ENCODE data around the gene TDRD15. TPM values are rescaled to one million over a fixed set of nuclear protein-coding genes. Genes with fewer than 3 reads are reported as not detected.

TDRD15 gene
- total and polyA plus RNA-seq, 3 donors from 2014 or later: 4.1 to 11.3 (median 8.4) TPM

DNA sequence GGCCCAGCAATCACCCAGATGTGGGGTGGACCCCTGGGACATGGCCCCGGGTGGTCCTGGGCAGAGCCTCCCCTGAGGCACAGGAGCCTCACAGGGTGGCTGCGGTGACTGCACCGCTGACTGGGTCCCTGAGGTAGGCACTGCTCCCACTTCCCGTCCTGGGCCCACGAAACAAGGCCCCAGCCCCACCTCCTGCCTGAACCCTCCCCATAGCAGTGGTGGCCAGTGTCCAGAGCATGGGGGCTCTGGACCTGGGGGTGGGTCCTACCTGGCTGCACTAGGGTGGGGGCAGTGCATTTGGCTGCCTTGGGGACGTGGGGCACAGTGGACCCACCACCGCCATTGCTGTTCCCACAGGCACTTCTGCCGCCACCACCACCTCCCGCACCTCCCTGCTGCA is 39.4 kb downstream of the TDRD15 start:
- Histone ChIP-seq H3K9me3 (no peaks in the 10 kb centered on the region), H3K36me3 (ENCODE audit: low read depth, missing control alignments) (no peaks in the 10 kb centered on the region), H3K27ac (no peak overlapping the region), H3K4me1 (no peaks in the 10 kb centered on the region), H3K4me3 (no peak overlapping the region), H3K27me3 (no peaks in the 10 kb centered on the region)
- 90 to 97% methylated on average over 2 to 9 of the region's 9 CpGs for WGBS, 2 donors
- intact Hi-C loops (cut with DNase I; ENCODE audit: low total_unique reads): no loop called here
- no peak for TF ChIP-seq CTCF (IDR thresholded peaks at IDR 0.05)
- no peak for TF ChIP-seq POLR2A (IDR thresholded peaks at IDR 0.05)
- DNase-seq: no peak

- H3K27me3 ChIP-seq: no peaks in the 10 kb centered on the region
- WGBS, 2 donors: 28 to 33% methylated on average over 1 of the region's 1 CpG
- H3K4me3 ChIP-seq: no peak overlapping the region
- no peak for TF ChIP-seq POLR2A (IDR thresholded peaks at IDR 0.05)
- TF ChIP-seq CTCF (IDR thresholded peaks at IDR 0.05): no peak
- H3K36me3 ChIP-seq (ENCODE audit: low read depth, missing control alignments): no peaks in the 10 kb centered on the region
- no peaks in the 10 kb centered on the region for H3K4me1 ChIP-seq
- intact Hi-C loops (cut with DNase I; ENCODE audit: low total_unique reads): no loop called here
- H3K9me3 ChIP-seq: no peaks in the 10 kb centered on the region
- H3K27ac ChIP-seq: no peak overlapping the region
- no peak for DNase-seq
Observed at GRCh38 chr2:21165350-21165749, 41.6 kb downstream of the TDRD15 start.

- H3K36me3 ChIP-seq (ENCODE audit: low read depth, missing control alignments): no peaks in the 10 kb centered on the region
- WGBS, 2 donors: 33 to 38% methylated on average over 5 of the region's 5 CpGs
- no peaks in the 10 kb centered on the region for H3K9me3 ChIP-seq
- TF ChIP-seq CTCF (IDR thresholded peaks at IDR 0.05): peak; percentile 40 to 67 (median 46)
- TF ChIP-seq POLR2A (IDR thresholded peaks at IDR 0.05): no peak
- peaks cover 3% of the 10 kb centered on the region for H3K4me1 ChIP-seq
- no peak overlapping the region for H3K27ac ChIP-seq
- intact Hi-C loops (cut with DNase I; ENCODE audit: low total_unique reads): loop anchor here (5.0 kb wide), 1 partner anchor 141 kb away; no protein-coding TSS in a partner anchor
- no peaks in the 10 kb centered on the region for H3K27me3 ChIP-seq
- DNase-seq: peak; percentile 17
- H3K4me3 ChIP-seq: no peak overlapping the region
Observed at GRCh38 chr2:21175895-21176646, 52.3 kb downstream of the TDRD15 start.

DNA sequence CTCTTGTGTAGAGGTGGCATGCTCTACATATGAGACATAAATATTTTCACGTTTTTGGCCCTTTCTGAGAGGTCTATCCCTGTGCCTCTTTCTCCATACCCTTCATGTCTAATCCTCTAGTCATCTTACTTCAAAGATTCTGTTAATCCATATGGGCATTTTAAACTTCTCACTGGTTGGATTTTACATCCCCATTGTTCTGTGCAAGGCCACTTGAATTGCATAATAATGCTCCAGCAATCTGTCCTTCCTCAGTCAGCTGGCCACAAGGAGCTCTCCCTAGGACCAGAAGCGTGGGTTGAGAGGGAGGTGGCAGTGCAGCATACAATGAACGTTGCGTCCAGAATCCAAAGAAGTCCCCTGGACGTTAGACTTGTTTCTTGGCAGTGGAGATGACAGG is 58.2 kb downstream of the TDRD15 start:
- Histone ChIP-seq H3K27me3 (no peaks in the 10 kb centered on the region), H3K36me3 (ENCODE audit: low read depth, missing control alignments) (no peaks in the 10 kb centered on the region), H3K4me1 (no peaks in the 10 kb centered on the region), H3K9me3 (no peaks in the 10 kb centered on the region), H3K4me3 (no peak overlapping the region), H3K27ac (no peak overlapping the region)
- no peak for TF ChIP-seq POLR2A (IDR thresholded peaks at IDR 0.05)
- TF ChIP-seq CTCF (IDR thresholded peaks at IDR 0.05): no peak
- 86 to 89% methylated on average over 5 of the region's 5 CpGs for WGBS, 2 donors
- DNase-seq: no peak
- intact Hi-C loops (cut with DNase I; ENCODE audit: low total_unique reads): no loop called here

GRCh38 chr2:21183306-21183705 is 59.5 kb downstream of the TDRD15 start:
- no peaks in the 10 kb centered on the region for H3K36me3 ChIP-seq (ENCODE audit: low read depth, missing control alignments)
- TF ChIP-seq POLR2A (IDR thresholded peaks at IDR 0.05) (no peak), CTCF (IDR thresholded peaks at IDR 0.05) (no peak)
- intact Hi-C loops (cut with DNase I; ENCODE audit: low total_unique reads): no loop called here
- no peaks in the 10 kb centered on the region for H3K4me1 ChIP-seq
- no peak overlapping the region for H3K4me3 ChIP-seq
- H3K9me3 ChIP-seq: no peaks in the 10 kb centered on the region
- no peaks in the 10 kb centered on the region for H3K27me3 ChIP-seq
- no peak overlapping the region for H3K27ac ChIP-seq
- DNase-seq: no peak
- 64 to 87% methylated on average over 4 of the region's 4 CpGs for WGBS, 2 donors

Data from testis (tissue), 3 donors.